Measurements from ENCODE around the gene RANBP17. TPM values are rescaled to one million over a fixed set of nuclear protein-coding genes. Genes with fewer than 3 reads are reported as not detected.
"Not testable (repeated sequence)": the region's sequence is repeated elsewhere in the genome, so short reads cannot be mapped to it uniquely, and the experiment has no call there.

RANBP17 gene
- polyA plus RNA-seq, 1 donor = 8.0 TPM

GRCh38 chr5:170867825-170868224 lies 6.0 kb downstream of the RANBP17 start:
- DNase-seq (ENCODE audit: low read depth) = no peak

GRCh38 chr5:170870390-170870789 lies 8.6 kb downstream of the RANBP17 start:
- not testable (repeated sequence) for DNase-seq (ENCODE audit: low read depth)

GRCh38 chr5:170874017-170874416 lies 12.2 kb downstream of the RANBP17 start:
- DNase-seq (ENCODE audit: low read depth) = no peak

- no peak for DNase-seq (ENCODE audit: low read depth)
These were observed 14.0 kb downstream of the RANBP17 start for GRCh38 chr5:170875811-170876210.

- no peak for DNase-seq (ENCODE audit: low read depth)
These were observed 18.3 kb downstream of the RANBP17 start for GRCh38 chr5:170880084-170880483.

GRCh38 chr5:170882345-170882744 lies 20.5 kb downstream of the RANBP17 start:
- no peak for DNase-seq (ENCODE audit: low read depth)

GRCh38 chr5:170885256-170885655 lies 23.4 kb downstream of the RANBP17 start:
- no peak for DNase-seq (ENCODE audit: low read depth)

- DNase-seq (ENCODE audit: low read depth) = no peak
These were observed 24.0 kb downstream of the RANBP17 start for GRCh38 chr5:170885809-170886208.

GRCh38 chr5:170886210-170886894 lies 24.5 kb downstream of the RANBP17 start:
- no peak for DNase-seq (ENCODE audit: low read depth)

GRCh38 chr5:170892196-170892595 lies 30.4 kb downstream of the RANBP17 start:
- no peak for DNase-seq (ENCODE audit: low read depth)

GRCh38 chr5:170894665-170895064 lies 32.8 kb downstream of the RANBP17 start:
- DNase-seq (ENCODE audit: low read depth) = no peak

GRCh38 chr5:170896779-170897178 lies 35.0 kb downstream of the RANBP17 start:
- no peak for DNase-seq (ENCODE audit: low read depth)

- DNase-seq (ENCODE audit: low read depth) = no peak
These were observed 41.3 kb downstream of the RANBP17 start for GRCh38 chr5:170903075-170903474.

GRCh38 chr5:170907758-170908157 lies 45.9 kb downstream of the RANBP17 start:
- DNase-seq (ENCODE audit: low read depth) = no peak

- no peak for DNase-seq (ENCODE audit: low read depth)
These were observed 51.8 kb downstream of the RANBP17 start for GRCh38 chr5:170913573-170913972.

GRCh38 chr5:170917113-170917512 lies 55.3 kb downstream of the RANBP17 start:
- no peak for DNase-seq (ENCODE audit: low read depth)

- no peak for DNase-seq (ENCODE audit: low read depth)
These were observed 58.4 kb downstream of the RANBP17 start for GRCh38 chr5:170920196-170920595.

- DNase-seq (ENCODE audit: low read depth) = not testable (repeated sequence)
These were observed 60.5 kb downstream of the RANBP17 start for GRCh38 chr5:170922331-170922730.

- no peak for DNase-seq (ENCODE audit: low read depth)
These were observed 62.2 kb downstream of the RANBP17 start for GRCh38 chr5:170923910-170924620.

- not testable (repeated sequence) for DNase-seq (ENCODE audit: low read depth)
These were observed 73.9 kb downstream of the RANBP17 start for GRCh38 chr5:170935534-170936218.

GRCh38 chr5:170937072-170937471 lies 75.3 kb downstream of the RANBP17 start:
- no peak for DNase-seq (ENCODE audit: low read depth)

- DNase-seq (ENCODE audit: low read depth) = no peak
These were observed 76.1 kb downstream of the RANBP17 start for GRCh38 chr5:170937914-170938313.

GRCh38 chr5:170939178-170939577 lies 77.4 kb downstream of the RANBP17 start:
- DNase-seq (ENCODE audit: low read depth) = no peak
